ENCODE measurements around the gene ENOSF1. TPM values are rescaled to one million over a fixed set of nuclear protein-coding genes. Genes with fewer than 3 reads are reported as not detected.

The ENOSF1 gene
- total and polyA plus RNA-seq, 11 donors, result 9.9 to 38.7 (median 22.2) TPM

DNA sequence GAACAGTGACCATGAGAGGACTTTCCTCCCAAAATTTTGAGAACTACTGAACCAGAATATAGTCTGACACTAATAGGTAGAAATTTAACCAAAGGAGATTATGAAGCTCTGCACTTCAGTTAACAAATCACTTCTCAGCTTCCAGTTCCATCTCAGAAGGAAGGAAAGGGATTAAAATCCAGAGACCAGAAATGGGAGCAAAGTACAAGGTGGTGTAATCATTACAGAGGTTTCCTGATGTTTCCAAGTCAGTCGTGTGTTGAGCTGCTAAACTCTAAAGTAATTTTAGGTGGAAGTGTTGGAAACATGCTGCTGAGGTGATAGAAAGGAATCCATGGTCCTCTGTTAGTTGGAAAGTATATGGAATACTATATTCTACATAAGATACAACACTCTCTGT is 44.2 kb downstream of the ENOSF1 start:
- Histone ChIP-seq H3K9me3 (no peaks in the 10 kb centered on the region), H3K4me1 (peaks cover 0 to 4% (median 0%) of the 10 kb centered on the region in 12 donors), H3K4me3 (no peak overlapping the region), H3K36me3 (peaks cover 0 to 45% (median 27%) of the 10 kb centered on the region in 9 donors), H3K27ac (no peak overlapping the region), H3K27me3 (no peaks in the 10 kb centered on the region)
- DNase-seq, result no peak
- TF ChIP-seq, protein P1, sequence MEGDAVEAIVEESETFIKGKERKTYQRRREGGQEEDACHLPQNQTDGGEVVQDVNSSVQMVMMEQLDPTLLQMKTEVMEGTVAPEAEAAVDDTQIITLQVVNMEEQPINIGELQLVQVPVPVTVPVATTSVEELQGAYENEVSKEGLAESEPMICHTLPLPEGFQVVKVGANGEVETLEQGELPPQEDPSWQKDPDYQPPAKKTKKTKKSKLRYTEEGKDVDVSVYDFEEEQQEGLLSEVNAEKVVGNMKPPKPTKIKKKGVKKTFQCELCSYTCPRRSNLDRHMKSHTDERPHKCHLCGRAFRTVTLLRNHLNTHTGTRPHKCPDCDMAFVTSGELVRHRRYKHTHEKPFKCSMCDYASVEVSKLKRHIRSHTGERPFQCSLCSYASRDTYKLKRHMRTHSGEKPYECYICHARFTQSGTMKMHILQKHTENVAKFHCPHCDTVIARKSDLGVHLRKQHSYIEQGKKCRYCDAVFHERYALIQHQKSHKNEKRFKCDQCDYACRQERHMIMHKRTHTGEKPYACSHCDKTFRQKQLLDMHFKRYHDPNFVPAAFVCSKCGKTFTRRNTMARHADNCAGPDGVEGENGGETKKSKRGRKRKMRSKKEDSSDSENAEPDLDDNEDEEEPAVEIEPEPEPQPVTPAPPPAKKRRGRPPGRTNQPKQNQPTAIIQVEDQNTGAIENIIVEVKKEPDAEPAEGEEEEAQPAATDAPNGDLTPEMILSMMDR (IDR thresholded peaks at IDR 0.05), result no peak
- no peak for TF ChIP-seq POLR2A (IDR thresholded peaks at IDR 0.05)
- intact Hi-C loops (cut with DNase I), result no loop called here
- no peak for ATAC-seq
- 44 to 64% (median 62%) methylated on average over 1 of the region's 1 CpG for WGBS, 4 donors

DNA sequence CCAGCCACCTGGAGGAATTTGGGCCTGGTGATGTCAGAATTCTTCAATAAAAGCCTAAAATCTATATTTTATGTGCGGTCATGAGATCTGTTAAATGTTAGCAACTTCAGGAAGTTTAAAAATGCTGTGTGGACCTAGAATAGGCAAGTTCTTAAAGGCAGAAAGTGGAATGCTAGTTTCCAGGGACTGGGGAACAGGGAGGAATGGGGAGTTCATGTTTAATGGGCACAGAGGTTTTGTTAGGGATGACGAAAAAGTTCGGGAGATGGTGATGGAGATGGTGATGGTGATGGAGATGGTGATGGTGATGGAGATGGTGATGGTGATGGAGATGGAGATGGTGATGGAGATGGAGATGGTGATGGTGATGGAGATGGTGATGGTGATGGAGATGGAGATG is 45.8 kb downstream of the ENOSF1 start:
- TF ChIP-seq, protein P1 (IDR thresholded peaks at IDR 0.05), result no peak
- no peak for TF ChIP-seq POLR2A (IDR thresholded peaks at IDR 0.05)
- Histone ChIP-seq H3K4me1 (no peaks in the 10 kb centered on the region), H3K36me3 (peaks cover 0 to 29% (median 20%) of the 10 kb centered on the region in 9 donors), H3K4me3 (no peak overlapping the region), H3K9me3 (no peaks in the 10 kb centered on the region), H3K27ac (no peak overlapping the region), H3K27me3 (no peaks in the 10 kb centered on the region)
- 96 to 97% (median 97%) methylated on average over 3 of the region's 3 CpGs for WGBS, 4 donors
- no peak for ATAC-seq
- DNase-seq, result no peak
- intact Hi-C loops (cut with DNase I), result no loop called here

DNA sequence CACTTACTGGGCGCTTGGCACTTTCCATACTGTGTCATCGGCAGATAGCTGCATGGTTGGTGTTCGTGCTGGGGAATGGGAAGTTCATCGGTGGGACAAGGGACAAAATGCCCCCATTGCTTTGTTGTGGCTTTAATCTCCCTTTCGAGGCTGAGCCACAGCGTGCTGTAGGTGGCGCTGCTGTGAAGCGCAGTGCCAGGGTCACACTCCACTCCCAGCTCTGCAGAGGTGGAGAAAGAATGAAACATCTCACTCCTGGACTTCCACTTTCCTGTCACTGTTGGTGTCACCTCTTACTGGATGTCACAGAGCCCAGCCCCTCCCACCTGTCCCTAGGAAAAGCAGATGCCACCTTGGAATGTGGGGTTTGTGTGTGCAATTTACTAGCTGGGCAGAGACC is 46.3 kb downstream of the ENOSF1 start:
- 84 to 93% (median 88%) methylated on average over 8 of the region's 8 CpGs for WGBS, 4 donors
- no peak overlapping the region for H3K27ac ChIP-seq
- H3K4me1 ChIP-seq, result no peaks in the 10 kb centered on the region
- DNase-seq, result no peak
- H3K36me3 ChIP-seq, result peaks cover 0 to 24% (median 16%) of the 10 kb centered on the region in 9 donors
- TF ChIP-seq, protein P1 (IDR thresholded peaks at IDR 0.05), result no peak
- TF ChIP-seq POLR2A (IDR thresholded peaks at IDR 0.05), result no peak
- H3K27me3 ChIP-seq, result no peaks in the 10 kb centered on the region
- H3K9me3 ChIP-seq, result no peaks in the 10 kb centered on the region
- ATAC-seq, result no peak
- intact Hi-C loops (cut with DNase I), result no loop called here
- H3K4me3 ChIP-seq, result no peak overlapping the region

DNA sequence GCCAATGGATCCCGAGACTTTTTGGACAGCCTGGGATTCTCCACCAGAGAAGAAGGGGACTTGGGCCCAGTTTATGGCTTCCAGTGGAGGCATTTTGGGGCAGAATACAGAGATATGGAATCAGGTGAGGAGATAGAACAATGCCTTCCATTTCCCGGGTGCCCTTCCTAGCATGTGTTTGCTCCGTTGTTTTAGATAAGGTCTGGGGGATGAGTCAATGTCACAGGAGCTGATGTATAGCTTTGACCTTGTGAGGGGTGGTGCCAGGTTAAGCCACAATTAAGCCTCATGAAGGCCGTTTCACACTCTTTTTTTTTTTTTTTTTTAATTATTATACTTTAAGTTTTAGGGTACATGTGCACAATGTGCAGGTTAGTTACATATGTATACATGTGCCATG is 50.2 kb downstream of the ENOSF1 start:
- ATAC-seq, result no peak
- intact Hi-C loops (cut with DNase I), result no loop called here
- Histone ChIP-seq H3K9me3 (no peaks in the 10 kb centered on the region), H3K27ac (no peak overlapping the region), H3K4me3 (no peak overlapping the region), H3K27me3 (peaks cover 0 to 6% (median 0%) of the 10 kb centered on the region in 9 donors), H3K4me1 (peaks cover 0 to 16% (median 5%) of the 10 kb centered on the region in 12 donors), H3K36me3 (peaks cover 0 to 4% (median 0%) of the 10 kb centered on the region in 9 donors)
- no peak for DNase-seq
- 94 to 100% (median 99%) methylated on average over 4 of the region's 4 CpGs for WGBS, 4 donors
- TF ChIP-seq, protein P1 (IDR thresholded peaks at IDR 0.05), result no peak
- TF ChIP-seq POLR2A (IDR thresholded peaks at IDR 0.05), result no peak

Data from heart left ventricle (tissue), 16 donors.